Epidermal melanocyte (primary cell): ENCODE results near the gene DECR2.
"Not testable (repeated sequence)": the region's sequence is repeated elsewhere in the genome, so short reads cannot be mapped to it uniquely, and the experiment has no call there.

Experiments used
- DNase-seq: peaks from one replicate; pipeline ENCODE4 v3.0.0; 2011; ENCODE audit warnings: low spot score; ENCODE audit not compliant: insufficient read length

The DECR2 gene

DNA sequence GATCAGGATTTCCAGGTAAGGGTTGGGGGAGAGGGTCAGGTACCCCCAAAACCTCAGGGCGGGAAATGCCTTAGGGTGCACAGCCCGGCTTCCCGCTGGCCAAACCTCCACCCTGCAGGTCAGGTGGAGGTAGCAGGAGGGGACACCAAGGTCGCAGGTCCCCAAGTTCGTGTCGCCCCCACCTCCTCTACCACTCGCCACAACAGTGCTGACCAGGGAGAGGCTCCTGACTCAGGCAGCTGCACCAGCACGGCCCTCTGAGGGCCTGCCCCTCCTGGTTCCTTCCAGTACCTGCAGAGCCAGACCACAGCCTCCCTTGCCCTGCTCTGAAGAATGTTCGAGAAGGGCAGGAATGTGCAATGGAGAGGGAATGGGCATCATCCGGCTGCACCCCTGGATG is 35.2 kb upstream of the DECR2 start:
- DNase-seq: no peak

DNA sequence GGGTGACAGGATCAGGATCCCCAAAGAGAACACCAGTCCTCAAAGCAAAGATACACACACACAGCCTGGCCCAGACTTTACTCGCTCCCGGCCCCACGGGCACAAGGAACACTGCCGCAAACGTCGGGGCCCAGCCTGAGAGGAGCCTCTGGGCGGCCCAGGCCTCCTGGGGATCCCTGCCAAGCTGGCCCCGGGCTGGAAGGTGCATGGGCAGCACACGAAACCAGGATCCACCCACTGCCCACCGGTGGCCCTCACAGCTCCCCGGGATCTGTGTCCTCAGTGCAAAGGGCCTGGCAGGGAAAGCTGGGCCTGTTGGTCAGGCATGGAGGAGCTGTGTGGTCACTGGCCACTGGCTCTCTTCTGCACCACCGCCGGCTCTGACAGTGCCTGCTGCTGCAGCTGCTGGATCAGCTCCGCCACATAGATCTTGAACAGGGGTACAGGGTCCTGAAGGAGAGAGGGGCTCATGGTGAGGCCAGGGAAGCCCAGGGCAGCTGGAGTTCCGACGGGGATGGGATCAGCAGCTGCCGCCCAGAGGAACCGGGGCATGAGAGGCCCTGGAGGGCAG is 34.3 kb upstream of the DECR2 start:
- DNase-seq: peak; percentile 13

DNA sequence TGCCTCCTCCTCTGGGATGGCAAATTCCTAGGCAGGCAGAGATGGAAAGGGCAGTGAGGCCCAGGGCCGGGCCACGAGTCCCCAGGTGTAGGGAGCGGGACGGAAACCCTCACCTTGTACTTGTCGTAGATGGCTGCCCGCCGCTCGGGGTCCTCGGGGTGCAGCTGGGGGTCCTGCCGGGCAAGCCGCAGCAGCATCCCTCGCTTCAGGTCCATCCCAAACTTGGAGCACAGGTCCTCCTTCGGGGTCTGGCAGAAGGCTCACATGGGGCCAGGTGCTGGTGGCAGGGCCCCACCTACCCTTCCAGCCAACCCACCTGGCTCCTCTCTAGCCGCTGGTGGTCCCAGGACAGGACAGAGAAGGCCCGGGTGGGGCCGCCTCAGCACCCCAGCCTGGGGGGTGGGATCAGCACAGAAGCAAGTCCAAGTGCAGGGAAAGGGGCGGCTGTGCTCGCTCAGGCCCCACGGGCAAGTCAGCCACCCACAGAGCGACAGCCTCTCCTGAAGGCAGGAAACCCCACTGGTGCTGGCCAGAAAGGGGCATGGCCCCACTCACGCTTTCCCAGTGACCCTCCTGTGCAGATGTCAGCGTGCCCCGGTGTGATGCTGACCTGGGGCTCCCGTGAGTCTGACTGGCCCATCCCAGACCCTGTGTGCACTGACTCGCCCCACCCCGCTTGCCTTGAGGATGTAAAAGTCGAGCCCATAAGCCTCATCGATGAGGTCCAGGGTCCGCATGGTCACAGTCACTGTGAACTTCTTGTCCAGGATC is 33.1 kb upstream of the DECR2 start:
- DNase-seq: peak; percentile 14

DNA sequence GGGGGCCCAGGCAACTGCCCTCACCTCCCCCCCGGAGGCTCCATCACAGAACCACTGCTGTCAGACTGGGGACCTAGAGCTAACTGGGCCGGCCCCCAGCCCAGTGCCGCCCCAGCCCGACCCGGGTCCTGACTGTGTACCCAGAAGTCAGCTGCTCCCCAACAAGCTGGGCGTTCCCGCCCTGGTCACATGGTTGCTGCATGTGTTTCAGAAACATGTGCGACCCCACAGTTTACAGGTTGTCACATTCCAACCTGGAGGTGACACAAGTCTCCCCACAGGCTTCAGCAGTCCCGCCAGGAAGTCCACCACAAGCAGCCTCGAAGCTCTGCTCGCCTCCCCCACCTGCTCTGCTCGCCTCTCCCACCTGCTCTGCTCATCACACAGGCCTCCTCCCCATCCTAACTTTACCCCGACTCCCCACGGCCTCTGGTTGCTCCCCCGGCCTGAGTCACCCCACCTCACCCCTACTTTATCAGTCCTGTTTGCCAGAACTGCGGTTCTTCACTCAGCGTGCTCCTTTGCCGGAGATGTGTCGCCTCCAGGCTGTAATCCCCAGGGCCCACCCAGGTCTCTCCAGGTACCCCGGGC is 32.3 kb upstream of the DECR2 start:
- no peak for DNase-seq

DNA sequence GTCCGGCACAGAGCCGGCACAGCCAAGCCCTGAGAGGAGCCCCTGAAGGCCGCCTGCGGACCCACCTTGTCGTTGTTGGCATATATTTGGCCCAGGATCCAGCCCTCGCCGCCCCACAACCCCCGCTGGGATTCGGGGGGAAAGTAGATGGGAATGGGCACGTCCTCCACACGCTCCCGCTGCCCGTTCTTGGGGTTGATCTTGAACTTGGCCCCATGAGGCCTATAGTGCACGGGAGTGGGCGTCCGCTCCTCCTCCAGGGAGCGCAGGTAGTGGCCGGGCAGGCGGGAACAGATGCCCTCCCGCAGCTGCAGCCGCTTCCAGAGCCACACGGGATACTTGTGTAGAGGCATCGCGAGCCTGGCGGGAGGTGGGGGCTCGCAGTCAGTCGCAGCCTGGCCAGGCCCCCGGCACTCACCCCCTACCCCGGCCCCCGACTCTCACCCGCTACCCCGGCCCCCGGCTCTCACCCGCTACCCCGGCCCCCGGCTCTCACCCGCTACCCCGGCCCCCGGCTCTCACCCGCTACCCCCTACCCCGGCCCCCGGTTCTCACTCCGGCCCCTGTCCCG is 31.7 kb upstream of the DECR2 start:
- peak; percentile 16 for DNase-seq

DNA sequence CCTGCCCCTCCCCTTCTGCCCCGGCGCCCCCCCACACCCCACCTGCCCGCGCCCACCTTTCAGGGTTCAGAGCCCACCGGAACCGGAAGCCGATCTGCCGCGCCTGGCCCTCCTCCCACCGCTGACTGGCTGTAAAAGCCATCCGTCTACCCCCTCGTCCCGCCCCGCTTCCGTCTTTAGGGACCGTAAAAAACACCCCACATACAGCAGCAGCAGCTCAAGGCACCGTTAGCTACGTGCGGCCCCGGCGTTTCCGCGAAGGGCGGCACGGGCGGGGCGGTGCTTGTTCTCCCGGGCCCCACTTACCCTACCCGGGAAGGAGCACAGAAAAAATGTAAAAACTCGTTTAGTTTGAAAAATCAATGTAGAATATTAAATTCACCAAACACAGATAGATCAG is 31.2 kb upstream of the DECR2 start, which contains the start of gene MRPL28:
Gene MRPL28 (minus strand): TSS at position 96 of the 400 bp plus-strand sequence. CDS start 320 bp downstream, outside the sequence.
- peak; percentile 100 for DNase-seq

DNA sequence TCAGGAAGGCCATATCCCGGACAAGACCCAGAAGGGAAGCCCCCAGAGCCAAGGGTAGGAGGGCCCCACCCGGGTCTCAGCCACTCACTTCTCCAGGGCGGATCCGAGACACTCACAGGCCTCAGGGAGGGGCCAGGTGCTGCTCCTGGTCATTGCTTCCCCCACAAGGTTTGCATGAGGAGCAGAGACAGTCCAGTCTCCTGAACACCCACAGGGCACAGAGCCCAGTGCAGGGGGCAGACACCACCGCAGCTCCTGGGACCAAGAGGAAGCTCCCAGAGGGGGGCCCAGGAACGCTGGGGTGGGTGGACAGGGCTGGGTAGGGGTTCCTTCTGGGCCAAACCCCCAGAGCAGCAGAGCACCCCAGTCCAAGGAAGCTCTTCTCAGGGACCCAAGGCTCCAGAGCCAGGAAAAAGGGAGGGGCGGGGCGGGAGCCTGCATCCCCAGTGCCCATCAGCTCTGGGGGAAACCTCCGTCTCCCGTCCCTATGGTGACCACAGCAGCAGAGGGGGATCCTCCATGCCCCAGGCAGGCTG is 30.6 kb upstream of the DECR2 start:
- peak; percentile 15 for DNase-seq

DNA sequence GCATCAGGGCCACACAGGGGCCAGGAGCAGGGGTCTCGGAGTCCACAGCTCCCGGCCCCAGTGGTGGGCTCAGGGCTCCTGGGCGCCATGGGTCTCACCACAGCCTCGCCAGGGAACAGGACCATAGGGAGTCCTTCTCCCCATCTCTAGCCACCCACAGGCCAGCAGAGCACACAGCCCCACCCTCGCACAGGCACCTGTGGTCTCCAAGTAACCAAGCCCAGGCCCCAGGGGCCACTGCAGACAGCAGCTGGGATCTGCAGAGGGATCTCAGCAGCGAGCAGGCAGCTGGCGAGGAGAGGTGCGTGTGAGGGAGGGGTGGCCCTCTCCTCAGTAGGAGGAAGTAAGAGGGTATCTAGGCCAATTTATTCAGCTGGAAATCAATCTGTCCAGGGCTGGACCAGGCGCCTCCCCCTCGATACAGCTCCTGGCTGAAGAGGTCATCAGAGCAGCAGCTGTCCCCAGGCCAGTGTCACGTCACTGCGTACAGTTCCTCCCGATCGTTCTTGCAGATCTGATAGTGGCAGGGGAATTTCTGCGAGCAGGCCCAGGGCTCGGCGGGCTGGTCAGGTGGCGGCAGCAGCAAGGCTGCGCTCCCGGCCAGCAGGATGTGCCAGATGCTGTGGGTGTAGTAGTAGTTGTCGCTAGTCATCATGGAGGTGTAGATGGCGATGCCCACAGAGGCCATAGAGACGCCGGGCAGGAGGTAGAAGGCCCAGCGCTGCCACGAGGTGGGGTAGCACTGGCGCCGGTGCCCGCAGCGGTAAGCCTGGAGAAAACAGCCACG is 30.0 kb upstream of the DECR2 start:
- peak; percentile 12 for DNase-seq

DNA sequence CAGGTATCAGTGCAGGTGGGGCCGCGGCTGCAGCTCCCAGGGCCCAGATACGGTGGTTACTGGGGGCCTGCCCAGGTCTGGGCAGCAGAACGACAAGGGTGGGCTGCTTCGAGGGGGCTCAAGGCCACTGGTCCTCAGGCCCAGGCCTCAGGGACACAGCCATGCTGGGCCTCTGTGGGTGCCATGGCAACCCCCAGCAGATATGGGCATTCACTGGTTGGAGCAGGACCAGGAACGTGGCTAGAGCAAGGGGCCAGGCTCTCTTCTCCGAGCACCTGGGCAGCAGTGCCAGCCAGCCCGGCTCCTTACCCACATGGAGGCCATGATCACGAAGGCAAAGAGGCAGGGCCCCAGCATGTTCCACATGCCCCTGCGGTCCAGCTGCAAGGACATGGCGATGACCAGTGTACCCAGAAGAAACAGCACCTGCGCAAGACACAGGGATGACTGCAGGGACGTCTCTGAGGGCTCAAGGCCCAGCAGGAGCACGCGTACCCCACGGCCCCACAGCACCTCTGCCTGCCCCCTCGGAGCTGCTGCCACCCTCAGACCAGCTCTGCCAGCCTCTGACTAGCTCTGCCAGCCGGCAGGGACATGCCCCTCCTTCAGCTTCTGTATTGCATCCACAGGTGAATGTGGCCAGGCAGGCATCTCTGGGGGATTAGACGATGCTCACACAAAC is 29.2 kb upstream of the DECR2 start:
- no peak for DNase-seq

DNA sequence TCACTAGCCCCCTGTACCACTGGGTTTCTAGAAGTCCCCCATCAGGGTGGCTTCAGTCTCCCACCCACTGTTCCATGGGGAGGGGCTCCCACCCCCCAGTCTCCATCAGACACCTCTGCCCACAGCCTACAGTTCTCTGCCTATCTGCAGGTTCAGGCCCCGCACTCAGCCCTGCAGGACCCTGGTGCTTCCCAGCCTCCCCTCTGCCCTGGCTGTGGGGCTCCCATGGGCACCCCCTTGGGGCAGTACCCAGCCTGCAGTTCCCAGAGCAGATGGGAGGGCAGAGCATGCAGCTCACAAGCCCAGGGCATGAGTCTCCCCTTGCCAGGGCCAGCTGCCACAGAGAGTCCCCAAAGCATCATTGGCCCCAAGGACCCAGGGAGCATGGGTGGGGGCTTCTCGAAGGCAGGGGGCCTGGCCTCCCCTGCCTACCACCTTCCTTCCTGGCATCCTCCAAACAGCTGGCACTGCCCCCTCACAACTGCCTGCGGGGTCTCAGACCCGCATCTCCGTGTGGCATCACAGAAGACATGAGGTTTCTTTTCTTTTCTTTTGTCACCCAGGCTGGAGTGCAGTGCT is 28.6 kb upstream of the DECR2 start:
- DNase-seq: no peak

DNA sequence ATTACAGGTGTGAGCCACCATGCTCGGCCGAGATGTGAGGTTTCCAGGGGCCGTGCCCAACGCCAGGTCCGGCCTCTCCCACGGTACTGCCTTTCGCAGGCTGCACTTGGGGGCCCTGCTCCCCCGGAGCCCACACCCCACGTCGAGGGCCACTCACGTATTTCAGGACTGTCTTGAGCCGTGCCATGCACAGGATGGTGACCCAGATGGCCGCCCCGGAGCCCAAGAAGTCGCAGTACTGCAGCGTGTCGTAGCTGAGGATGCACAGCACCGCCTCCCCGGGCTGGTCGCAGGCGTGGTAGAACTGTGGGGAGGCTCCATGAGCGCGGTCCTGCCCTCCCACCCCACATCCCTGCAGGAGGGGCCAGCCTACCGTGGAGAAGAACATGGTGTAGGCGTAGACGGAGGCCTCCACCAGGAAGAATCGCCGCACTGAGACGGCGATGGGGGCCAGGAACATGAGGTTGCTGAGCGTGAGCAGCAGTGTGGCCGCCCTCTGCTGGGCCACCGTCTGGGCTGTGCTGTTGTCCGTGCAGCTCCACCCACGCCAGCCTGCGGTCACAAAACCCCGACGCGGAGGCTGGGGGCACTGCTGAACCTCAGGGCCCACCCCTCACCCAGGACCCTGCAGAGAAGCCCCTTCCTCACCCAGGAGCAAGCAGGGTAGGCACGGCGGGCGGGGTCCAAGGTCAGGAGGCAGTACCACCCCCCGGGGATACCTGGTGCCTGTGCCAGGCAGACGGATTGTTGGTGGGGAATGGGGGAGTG is 27.7 kb upstream of the DECR2 start:
- DNase-seq: peak; percentile 5

DNA sequence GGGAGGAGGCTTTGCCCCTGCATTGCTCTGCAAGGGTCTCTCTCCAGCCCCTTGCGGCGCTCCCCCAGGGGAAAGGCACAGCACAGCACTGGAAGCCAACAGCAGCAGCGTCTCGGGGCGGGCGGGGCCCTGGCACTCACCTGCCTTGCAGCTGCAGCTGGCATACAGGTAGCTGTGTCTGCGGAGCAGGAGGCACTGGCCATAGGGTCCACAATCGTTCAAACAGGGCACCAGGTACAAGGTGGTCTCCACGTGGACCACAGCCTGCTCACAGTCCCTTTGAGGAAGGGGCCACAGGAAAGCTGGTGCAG is 27.1 kb upstream of the DECR2 start:
- no peak for DNase-seq

DNA sequence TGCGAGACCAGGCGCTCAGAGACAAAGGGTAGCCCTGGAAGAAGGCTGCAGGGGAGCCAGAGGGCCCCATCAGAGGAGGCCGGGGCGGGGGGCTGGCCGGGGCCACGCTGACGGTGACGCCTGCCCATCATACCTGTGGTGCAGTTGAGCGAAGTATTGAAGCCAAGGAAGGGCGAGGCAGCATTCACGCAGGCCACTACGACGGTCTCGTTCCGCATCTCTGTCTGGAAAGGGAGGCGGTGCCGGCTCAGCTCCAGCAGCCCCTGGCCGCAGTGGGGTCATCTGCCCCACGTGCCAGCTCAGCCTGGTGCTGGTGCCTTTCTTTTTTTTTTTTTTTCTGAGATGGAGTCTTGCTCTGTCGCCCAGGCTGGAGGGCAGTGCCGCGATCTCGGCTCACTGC is 26.5 kb upstream of the DECR2 start:
- no peak for DNase-seq

DNA sequence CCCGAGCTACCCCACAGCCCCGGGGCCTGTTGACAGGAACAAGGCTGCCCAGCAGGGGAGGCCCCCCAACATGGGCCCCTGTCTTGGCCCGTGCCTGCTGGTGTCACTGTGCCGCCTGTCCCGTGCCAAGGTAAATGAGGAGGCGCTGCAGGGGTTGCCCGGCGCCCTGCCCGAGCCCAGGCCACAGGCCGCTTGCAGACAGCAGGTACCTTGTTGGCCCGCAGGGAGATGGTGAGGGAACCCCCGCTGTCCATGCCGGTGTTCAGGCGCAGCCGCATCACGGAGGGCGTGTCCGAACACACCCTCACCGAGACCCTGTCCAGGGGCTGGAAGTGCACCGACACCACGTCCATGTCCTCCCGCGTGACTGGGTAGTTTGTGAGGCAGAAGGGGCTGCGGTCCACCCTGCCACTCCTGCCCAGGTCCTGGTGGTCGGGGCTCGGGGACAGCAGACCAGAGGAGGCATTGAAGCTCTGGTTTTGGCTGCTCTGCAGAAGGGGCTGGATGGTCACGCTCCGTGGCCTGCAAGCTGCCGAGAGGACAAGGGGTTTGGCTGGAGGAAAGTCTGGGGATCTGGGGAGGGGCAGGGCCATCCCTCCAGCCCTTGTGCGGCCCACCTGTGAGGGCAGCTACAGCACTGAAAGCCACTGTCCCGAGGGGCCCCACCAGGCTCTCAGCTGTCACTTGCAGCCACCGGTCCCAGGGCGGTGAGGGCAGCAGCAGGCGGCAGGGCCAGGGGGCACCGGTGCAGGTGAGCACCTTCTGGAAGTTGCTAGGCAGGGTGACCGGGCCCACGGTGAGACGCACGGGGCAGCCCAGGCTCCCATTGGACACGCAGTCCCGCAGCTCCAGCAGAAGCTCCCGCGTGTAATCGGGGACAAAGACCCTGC is 25.5 kb upstream of the DECR2 start:
- no peak for DNase-seq

DNA sequence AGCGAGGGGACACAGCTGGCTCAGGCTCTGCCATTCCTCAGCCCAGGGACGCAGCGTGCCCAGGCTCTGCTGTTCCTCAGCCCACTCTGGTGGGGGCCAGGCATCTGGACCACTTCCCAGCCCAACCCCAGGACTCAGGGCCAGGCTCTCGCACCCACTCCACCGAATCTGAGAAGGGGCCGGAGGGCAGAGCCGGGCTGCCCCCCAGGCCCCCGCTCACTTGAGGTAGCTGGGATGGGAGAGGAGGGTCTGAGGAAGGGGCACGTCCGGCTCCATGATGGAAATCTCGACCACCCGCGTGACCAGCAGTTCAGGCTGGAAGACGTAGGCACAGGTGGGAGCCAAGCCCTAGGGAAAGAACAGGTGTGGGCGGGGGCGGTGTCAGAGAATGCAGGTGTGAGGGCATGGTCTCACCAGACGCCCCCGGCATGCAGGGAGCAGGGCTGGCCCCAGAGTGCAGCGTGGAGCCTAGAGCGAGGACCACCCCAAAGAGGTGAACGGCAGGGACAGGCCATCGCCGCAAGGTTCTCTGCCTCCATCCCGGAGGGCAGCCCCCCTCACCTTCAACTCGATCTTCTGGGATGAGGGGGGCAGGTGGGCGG is 24.8 kb upstream of the DECR2 start:
- no peak for DNase-seq

DNA sequence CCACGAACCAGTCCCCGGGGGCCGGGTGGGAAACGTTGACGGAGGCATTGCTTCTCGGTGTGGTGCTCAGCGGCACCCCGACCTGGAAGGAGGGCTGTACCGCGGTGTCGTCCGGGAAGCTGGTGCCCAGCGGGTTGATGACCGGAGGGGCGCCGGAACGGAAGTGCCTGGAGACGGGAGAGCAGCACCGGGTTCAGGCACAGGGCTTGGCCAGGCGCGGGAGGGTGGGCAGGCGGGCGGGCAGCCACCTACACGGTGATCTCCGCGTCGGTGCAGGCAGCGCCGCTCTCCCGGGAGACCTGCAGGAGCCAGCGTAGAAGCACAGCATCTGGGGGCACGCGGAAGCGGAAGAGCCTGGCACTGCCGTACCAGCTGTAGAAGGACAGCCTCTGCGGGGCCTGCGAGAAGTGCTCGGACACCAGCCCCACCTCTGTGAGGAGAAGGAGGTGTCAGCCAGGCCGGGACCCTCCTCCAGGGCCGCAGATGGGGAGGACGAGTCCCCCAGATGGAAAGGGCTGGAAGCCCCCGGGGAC is 24.2 kb upstream of the DECR2 start:
- no peak for DNase-seq

DNA sequence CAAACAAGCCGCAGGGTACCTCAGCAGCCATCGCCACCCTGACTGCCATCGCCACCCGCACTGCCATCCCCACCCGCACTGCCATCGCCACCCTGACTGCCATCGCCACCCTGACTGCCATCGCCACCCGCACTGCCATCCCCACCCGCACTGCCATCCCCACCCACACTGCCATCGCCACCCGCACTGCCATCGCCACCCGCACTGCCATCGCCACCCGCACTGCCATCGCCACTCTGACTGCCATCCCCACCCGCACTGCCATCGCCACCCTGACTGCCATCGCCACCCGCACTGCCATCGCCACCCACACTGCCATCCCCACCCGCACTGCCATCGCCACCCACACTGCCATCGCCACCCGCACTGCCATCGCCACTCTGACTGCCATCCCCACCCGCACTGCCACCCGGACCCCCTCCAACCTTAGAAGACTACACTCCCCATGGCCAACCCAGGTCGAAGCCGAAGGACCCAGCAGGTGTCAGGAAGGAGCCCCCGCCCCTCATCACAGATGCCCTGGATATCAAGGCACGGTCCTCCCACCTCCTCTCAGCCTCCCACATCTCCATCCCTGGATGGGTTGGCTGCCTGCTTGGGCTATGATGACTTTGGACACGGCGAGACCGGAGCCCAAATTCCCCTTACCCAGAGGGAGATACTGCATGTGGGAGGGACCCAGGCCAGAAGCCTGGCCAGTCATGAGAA is 23.4 kb upstream of the DECR2 start:
- not testable (repeated sequence) for DNase-seq

DNA sequence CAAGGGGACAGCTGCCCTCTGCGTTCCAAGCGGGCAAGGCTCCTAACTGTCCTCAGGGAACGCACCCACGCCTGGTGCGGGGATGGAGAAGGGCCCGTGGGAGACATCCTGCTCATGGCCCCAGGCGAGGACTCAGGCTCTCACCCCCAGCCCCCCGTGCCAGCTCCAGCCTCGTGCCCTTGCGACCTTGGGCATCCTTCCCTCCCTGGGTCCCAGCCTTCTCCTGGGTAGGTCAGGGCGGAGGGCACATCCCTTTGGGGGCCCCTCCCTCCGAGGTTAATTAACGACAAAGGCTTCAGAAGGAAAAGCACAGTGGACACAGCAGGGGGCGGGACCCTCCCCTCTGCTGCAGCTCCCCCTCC is 22.9 kb upstream of the DECR2 start:
- DNase-seq: peak; percentile 13
